Esophagus (tissue), 2 donors: ENCODE data around the gene AARS2. TPM values are rescaled to one million over a fixed set of nuclear protein-coding genes. Genes with fewer than 3 reads are reported as not detected.

Experiments used
- H3K27ac ChIP-seq, 2 donors: one replicate each; pipeline ENCODE4 v1.5.1; 2013; ENCODE audit warnings: low read depth in 2 of 2, mild to moderate bottlenecking in 2 of 2, inconsistent platforms in 1 of 2, low read length in 1 of 2, moderate library complexity in 1 of 2
- H3K27me3 ChIP-seq, 2 donors: one replicate each; pipeline ENCODE4 v1.6.1; 2013; ENCODE audit warnings: low read length in 2 of 2, control low read depth in 1 of 2, mild to moderate bottlenecking in 1 of 2; ENCODE audit not compliant: insufficient read depth in 2 of 2, control insufficient read depth in 1 of 2
- H3K36me3 ChIP-seq, 2 donors: one replicate each; pipeline ENCODE4 v1.6.1; 2013; ENCODE audit warnings: low read length in 1 of 2; ENCODE audit not compliant: control insufficient read depth in 2 of 2, insufficient read depth in 2 of 2
- H3K4me1 ChIP-seq, 2 donors: one replicate each; pipeline ENCODE4 v1.6.1; 2013; ENCODE audit warnings: low read length in 1 of 2; ENCODE audit not compliant: control insufficient read depth in 2 of 2, insufficient read depth in 2 of 2
- H3K4me3 ChIP-seq, 2 donors: one replicate each; pipeline ENCODE4 v1.5.1; 2013; ENCODE audit warnings: low read length in 2 of 2, mild to moderate bottlenecking in 2 of 2, low read depth in 1 of 2, moderate library complexity in 1 of 2
- H3K9me3 ChIP-seq, 2 donors: one replicate each; pipeline ENCODE4 v1.6.1; 2013; ENCODE audit warnings: mild to moderate bottlenecking in 2 of 2, low read depth in 1 of 2, low read length in 1 of 2, moderate library complexity in 1 of 2; ENCODE audit not compliant: control insufficient read depth in 2 of 2, insufficient read depth in 1 of 2
- WGBS, 2 donors: extraction: QIAGEN DNeasy Blood & Tissue Kit; methylation state at CpG; one replicate each; pipeline ENCODE4 v1.1.7; 2013; 5-methylcytosine and 5-hydroxymethylcytosine counted together
- polyA plus RNA-seq, 2 donors: library from polyadenylated mRNA; stranded (reverse); fragments of 200-250 nt; gene quantifications; one replicate each; pipeline ENCODE4 v1.2.3, GENCODE V29; 2013
- donor health status: healthy with polysubstance abuse.
- donor health status: Bipolar disorder and iron deficiency.

AARS2 gene
- polyA plus RNA-seq, 2 donors: 7.0 to 8.5 TPM

GRCh38 chr6:44273617-44274016 is 39.5 kb downstream of the AARS2 start:
- Histone ChIP-seq H3K9me3 (no peaks in the 10 kb centered on the region), H3K27me3 (peaks cover 6 to 17% of the 10 kb centered on the region in 2 donors), H3K36me3 (no peaks in the 10 kb centered on the region), H3K27ac (no peak overlapping the region), H3K4me1 (peaks cover 0 to 6% of the 10 kb centered on the region in 2 donors), H3K4me3 (no peak overlapping the region)
- WGBS, 2 donors: 52 to 72% methylated on average over 1 of the region's 1 CpG

DNA sequence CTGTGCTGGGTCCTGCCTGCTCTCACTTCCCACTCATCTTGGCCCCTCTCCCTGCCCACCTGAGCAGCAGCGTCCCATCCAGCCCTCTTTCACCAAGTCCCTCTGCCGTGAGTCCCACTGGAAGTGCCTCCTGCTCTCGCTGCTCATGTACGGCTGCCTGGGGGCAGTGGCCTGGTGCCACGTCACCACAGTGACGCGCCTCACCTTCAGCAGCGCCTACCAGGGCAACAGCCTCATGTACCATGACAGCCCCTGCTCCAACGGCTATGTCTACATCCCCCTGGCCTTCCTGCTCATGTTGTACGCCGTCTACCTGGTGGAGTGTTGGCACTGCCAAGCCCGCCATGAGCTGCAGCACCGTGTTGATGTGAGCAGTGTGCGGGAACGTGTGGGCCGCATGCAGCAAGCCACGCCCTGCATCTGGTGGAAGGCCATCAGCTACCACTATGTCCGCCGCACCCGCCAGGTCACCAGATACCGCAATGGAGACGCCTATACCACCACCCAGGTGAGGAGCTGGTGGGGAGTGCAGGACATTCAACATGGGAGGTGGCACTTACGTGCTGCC is 40.1 kb downstream of the AARS2 start:
- H3K27me3 ChIP-seq: peaks cover 6 to 17% of the 10 kb centered on the region in 2 donors
- 81 to 82% methylated on average over 23 of the region's 23 CpGs for WGBS, 2 donors
- no peak overlapping the region for H3K4me3 ChIP-seq

DNA sequence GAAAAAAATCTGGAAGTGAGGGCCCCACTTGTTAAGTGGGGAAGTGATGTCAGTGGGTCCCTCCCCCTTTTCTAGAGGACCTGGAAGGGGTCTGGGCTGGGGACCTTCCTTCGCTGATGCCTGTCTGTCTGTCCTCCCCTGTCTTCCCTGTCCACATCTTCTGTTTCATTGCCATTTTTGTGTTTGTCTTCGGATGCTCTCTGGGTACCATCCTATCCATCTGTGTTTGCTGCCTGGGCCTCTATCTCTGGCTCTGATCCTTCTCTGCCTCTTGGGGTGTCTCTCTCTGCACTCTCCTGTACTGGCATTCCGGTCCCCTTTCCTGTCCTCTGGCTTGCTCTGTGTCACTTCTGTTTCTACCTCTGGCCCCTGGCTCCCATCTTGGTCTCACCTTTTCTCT is 40.6 kb downstream of the AARS2 start:
- Histone ChIP-seq H3K4me1 (peaks cover 0 to 6% of the 10 kb centered on the region in 2 donors), H3K36me3 (no peaks in the 10 kb centered on the region), H3K27me3 (peaks cover 6 to 17% of the 10 kb centered on the region in 2 donors), H3K27ac (no peak overlapping the region), H3K4me3 (no peak overlapping the region), H3K9me3 (no peaks in the 10 kb centered on the region)
- WGBS, 2 donors: 90% methylated on average over 3 of the region's 3 CpGs

More for the DNA sequence above, 40.1 kb downstream of the AARS2 start:
- no peaks in the 10 kb centered on the region for H3K9me3 ChIP-seq
- H3K4me1 ChIP-seq: peaks cover 0 to 6% of the 10 kb centered on the region in 2 donors
- no peaks in the 10 kb centered on the region for H3K36me3 ChIP-seq
- no peak overlapping the region for H3K27ac ChIP-seq

DNA sequence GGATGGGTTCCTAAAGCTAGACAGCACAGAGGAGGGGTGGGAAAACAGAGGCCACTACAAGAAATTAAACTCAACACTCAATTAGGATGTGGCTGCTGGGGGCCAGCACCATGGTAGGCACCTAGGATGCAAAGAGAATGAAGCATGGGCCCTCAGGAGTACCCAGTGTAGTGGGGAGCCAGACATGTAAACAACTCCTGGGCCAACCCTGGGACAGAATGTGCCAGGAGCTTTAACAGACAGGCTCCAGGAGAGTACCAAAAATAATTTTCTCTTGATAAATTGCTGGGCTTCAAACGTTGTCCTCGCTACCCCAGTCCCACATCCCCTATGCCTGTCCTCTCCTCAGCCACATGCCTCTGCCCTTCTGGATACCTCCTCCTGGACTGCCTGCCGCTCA is 41.2 kb downstream of the AARS2 start:
- no peaks in the 10 kb centered on the region for H3K9me3 ChIP-seq
- WGBS, 2 donors: 61 to 67% methylated on average over 3 of the region's 3 CpGs
- no peak overlapping the region for H3K27ac ChIP-seq
- no peak overlapping the region for H3K4me3 ChIP-seq
- H3K27me3 ChIP-seq: peaks cover 2 to 17% of the 10 kb centered on the region in 2 donors
- peaks cover 0 to 6% of the 10 kb centered on the region in 2 donors for H3K4me1 ChIP-seq
- H3K36me3 ChIP-seq: no peaks in the 10 kb centered on the region

- H3K9me3 ChIP-seq: no peaks in the 10 kb centered on the region
- WGBS, 2 donors: 80 to 81% methylated on average over 6 of the region's 6 CpGs
- no peaks in the 10 kb centered on the region for H3K36me3 ChIP-seq
- H3K27ac ChIP-seq: no peak overlapping the region
- H3K4me1 ChIP-seq: peaks cover 0 to 5% of the 10 kb centered on the region in 2 donors
- no peak overlapping the region for H3K4me3 ChIP-seq
- peaks cover 0 to 16% of the 10 kb centered on the region in 2 donors for H3K27me3 ChIP-seq
These were observed 41.8 kb downstream of the AARS2 start for GRCh38 chr6:44271406-44271723.

DNA sequence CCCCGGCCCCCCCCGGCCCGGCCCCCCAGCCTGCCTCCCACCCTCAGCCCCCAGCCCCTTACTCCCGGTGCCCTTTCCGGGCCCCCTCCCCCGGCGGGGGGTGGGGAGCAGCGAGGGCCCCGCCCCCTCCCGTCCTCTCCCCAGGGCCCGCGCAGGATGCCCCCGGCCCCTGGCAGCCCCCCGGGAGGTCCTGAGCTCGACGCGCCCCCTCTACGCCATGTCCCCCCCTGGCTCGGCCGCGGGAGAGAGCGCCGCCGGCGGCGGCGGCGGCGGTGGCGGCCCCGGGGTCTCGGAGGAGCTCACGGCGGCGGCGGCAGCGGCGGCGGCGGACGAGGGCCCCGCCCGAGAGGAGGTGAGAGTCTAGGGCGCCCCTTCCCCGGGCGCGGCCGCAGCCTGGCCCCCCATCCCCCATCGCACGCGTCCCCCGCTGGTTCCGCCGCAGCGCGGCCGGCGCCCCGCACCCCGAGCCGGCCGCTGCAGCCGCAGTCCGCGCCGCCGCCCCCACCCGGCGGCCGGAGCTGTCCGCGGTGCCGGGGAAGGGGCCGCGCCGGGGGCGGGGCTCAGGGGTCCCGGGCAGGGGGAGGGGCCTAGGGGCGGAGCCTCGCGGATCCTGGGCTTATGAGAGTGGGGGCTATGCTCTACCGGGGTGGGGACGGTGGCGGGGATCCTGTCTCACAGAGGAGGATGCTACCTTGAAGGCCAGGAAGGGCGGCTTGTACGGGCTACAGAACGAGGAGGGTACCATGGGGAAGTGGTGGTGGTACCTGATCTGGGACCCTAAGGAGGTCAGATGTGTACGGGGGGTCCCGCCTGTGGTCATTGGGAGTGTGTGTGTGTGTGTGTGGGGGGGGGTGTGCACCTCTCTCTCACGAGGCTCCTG is 42.4 kb downstream of the AARS2 start:
- H3K4me1 ChIP-seq: peaks cover 0 to 1% of the 10 kb centered on the region in 2 donors
- H3K27me3 ChIP-seq: peaks cover 0 to 12% of the 10 kb centered on the region in 2 donors
- H3K27ac ChIP-seq: no peak overlapping the region
- peak overlapping the region in 1 of 2 donors; percentile 49 for H3K4me3 ChIP-seq
- no peaks in the 10 kb centered on the region for H3K9me3 ChIP-seq
- 2% methylated on average over 25 to 88 of the region's 90 CpGs for WGBS, 2 donors
- no peaks in the 10 kb centered on the region for H3K36me3 ChIP-seq

DNA sequence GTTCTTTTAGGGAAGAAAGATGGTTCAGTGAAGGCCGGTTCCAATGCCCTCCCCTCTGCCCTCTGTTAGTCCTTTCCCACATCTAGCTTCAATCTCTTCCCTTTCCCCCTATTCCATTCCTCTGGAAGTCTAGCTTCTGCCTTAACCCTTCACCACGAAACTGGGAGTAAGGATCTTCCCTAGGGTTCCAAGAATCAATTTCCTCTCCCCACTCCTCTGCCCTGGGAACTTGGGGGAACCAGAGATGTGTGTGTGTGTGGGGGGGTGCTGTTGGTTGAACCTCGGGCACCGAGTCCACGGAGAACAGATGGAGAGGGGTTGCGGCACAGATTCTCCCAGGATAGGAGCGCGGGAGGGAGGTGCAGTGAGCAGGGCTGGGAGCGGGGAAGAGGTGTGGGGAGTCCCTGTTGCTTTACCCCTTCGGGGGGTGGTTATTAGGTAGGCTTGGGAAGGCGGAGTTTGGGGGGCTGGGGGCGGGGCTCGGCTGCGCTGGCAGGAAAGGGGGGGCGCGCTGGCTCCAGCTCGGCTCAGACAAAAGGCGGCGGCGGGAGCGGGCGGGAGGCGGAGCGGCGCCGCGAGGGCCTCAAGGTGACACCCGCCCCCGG is 43.1 kb downstream of the AARS2 start, which contains the start of gene TMEM151B:
Gene TMEM151B (plus strand): TSS at position 530 of the 605 bp plus-strand sequence. CDS start 293 bp downstream, outside the sequence.
- Histone ChIP-seq H3K4me1 (no peaks in the 10 kb centered on the region), H3K9me3 (no peaks in the 10 kb centered on the region), H3K27ac (no peak within 1 kb of the TSS), H3K27me3 (peaks cover 0 to 12% of the 10 kb centered on the region in 2 donors), H3K36me3 (no peaks in the 10 kb centered on the region), H3K4me3 (peak within 1 kb of the TSS in 1 of 2 donors; percentile 49)
- WGBS, 2 donors: 9 to 41% methylated on average over 12 to 28 of the region's 29 CpGs

GRCh38 chr6:44269178-44269920 is 43.8 kb downstream of the AARS2 start:
- Histone ChIP-seq H3K36me3 (no peaks in the 10 kb centered on the region), H3K27ac (no peak overlapping the region), H3K4me1 (peaks cover 0 to 1% of the 10 kb centered on the region in 2 donors), H3K9me3 (no peaks in the 10 kb centered on the region), H3K4me3 (no peak overlapping the region), H3K27me3 (peaks cover 0 to 12% of the 10 kb centered on the region in 2 donors)
- WGBS, 2 donors: 59 to 77% methylated on average over 1 of the region's 1 CpG

GRCh38 chr6:44268095-44268628 is 45.0 kb downstream of the AARS2 start:
- peaks cover 6 to 13% of the 10 kb centered on the region in 2 donors for H3K4me1 ChIP-seq
- WGBS, 2 donors: 22 to 27% methylated on average over 5 of the region's 5 CpGs
- no peaks in the 10 kb centered on the region for H3K36me3 ChIP-seq
- no peak overlapping the region for H3K4me3 ChIP-seq
- H3K9me3 ChIP-seq: no peaks in the 10 kb centered on the region
- no peak overlapping the region for H3K27ac ChIP-seq
- peaks cover 0 to 12% of the 10 kb centered on the region in 2 donors for H3K27me3 ChIP-seq
